Karpas-422 (cell line): Measurements from ENCODE around the gene GLIS1. TPM values are rescaled to one million over a fixed set of nuclear protein-coding genes. Genes with fewer than 3 reads are reported as not detected.
"Not testable (repeated sequence)": the region's sequence is repeated elsewhere in the genome, so short reads cannot be mapped to it uniquely, and the experiment has no call there.

ENCODE experiments used
- DNase-seq: peaks from one replicate; pipeline ENCODE4 v3.0.0-alpha.2; 2015
- H2AFZ ChIP-seq: fragments of 200-600 bp; sonication (generic); 2 replicates; pipeline ENCODE4 v1.6.1; 2014; ENCODE audit warnings: antibody characterized with exemption, low read length, mixed read lengths
- H3K27ac ChIP-seq: fragments of 200-600 bp; sonication (generic); 2 replicates; pipeline ENCODE4 v1.5.1; 2014; ENCODE audit warnings: mild to moderate bottlenecking, low read length, moderate library complexity
- H3K27me3 ChIP-seq: fragments of 200-600 bp; sonication (generic); 2 replicates; pipeline ENCODE4 v1.6.1; 2014; ENCODE audit warnings: low read length, mixed read lengths
- H3K36me3 ChIP-seq: fragments of 200-600 bp; sonication (generic); 2 replicates; pipeline ENCODE4 v1.6.1; 2014; ENCODE audit warnings: low read length, mixed read lengths; ENCODE audit not compliant: insufficient read depth
- H3K4me1 ChIP-seq: fragments of 200-600 bp; sonication (generic); 2 replicates; pipeline ENCODE4 v1.6.1; 2014; ENCODE audit warnings: mild to moderate bottlenecking, low read length, mixed read lengths
- H3K4me2 ChIP-seq: fragments of 200-600 bp; sonication (generic); 2 replicates; pipeline ENCODE4 v1.6.1; 2014; ENCODE audit warnings: low read length, low read depth, mild to moderate bottlenecking; ENCODE audit not compliant: poor library complexity, severe bottlenecking
- H3K4me3 ChIP-seq: fragments of 200-600 bp; sonication (generic); 2 replicates; pipeline ENCODE4 v1.5.1; 2014; ENCODE audit warnings: mild to moderate bottlenecking, antibody characterized with exemption, low read length, mixed read lengths
- H3K79me2 ChIP-seq: fragments of 200-600 bp; sonication (generic); 2 replicates; pipeline ENCODE4 v1.6.1; 2014; ENCODE audit warnings: mild to moderate bottlenecking, low read length, mixed read lengths
- H3K9ac ChIP-seq: fragments of 200-600 bp; sonication (generic); 2 replicates; pipeline ENCODE4 v1.6.0; 2014; ENCODE audit warnings: low read length
- H3K9me2 ChIP-seq: fragments of 200-600 bp; sonication (generic), shearing (Covaris generic); replicated peaks from 2 replicates; pipeline ENCODE4 v1.6.0; 2014; ENCODE audit warnings: mild to moderate bottlenecking, low read length, moderate library complexity; ENCODE audit not compliant: insufficient read depth
- H3K9me3 ChIP-seq: fragments of 300-700, 200-600 bp; sonication (generic); 2 replicates; pipeline ENCODE4 v1.6.1; 2014; ENCODE audit warnings: low read length, mixed read lengths
- H4K20me1 ChIP-seq: fragments of 200-600 bp; sonication (generic); 2 replicates; pipeline ENCODE4 v1.6.1; 2014; ENCODE audit warnings: mild to moderate bottlenecking, antibody characterized with exemption, low read length, low read depth; ENCODE audit not compliant: insufficient read depth
- total RNA-seq: library from RNA; depleted of rRNA; stranded (reverse); fragments of >200 nt; shearing (Covaris generic); gene quantifications from 2 replicates; pipeline ENCODE4 v1.2.3, GENCODE V29; 2014; ENCODE audit warnings: low replicate concordance

The GLIS1 gene
- total RNA-seq, 1 experiment from 2014 or later, result not detected

- peaks cover 54% of the 10 kb centered on the region; the same call in 1 of the 2 replicates for H3K36me3 ChIP-seq
- H2AFZ ChIP-seq, result no peak overlapping the region
- H3K9me3 ChIP-seq, result no peaks in the 10 kb centered on the region
- no peak overlapping the region for H3K4me3 ChIP-seq
- H3K9ac ChIP-seq, result no peak overlapping the region
- peaks cover 9% of the 10 kb centered on the region for H3K4me1 ChIP-seq
- 0 out of 2 replicates have a peak, but pooled peaks cover 3% of the 10 kb centered on the region for H3K79me2 ChIP-seq
- H3K9me2 ChIP-seq, result no peaks in the 10 kb centered on the region
- DNase-seq, result no peak
- H3K4me2 ChIP-seq, result no peak overlapping the region
- no peaks in the 10 kb centered on the region for H3K27me3 ChIP-seq
- no peak overlapping the region for H3K27ac ChIP-seq
- no peaks in the 10 kb centered on the region for H4K20me1 ChIP-seq
Measured at GRCh38 chr1:53766831-53767405, 28.0 kb upstream of the GLIS1 start.

GRCh38 chr1:53766194-53766742, 27.3 kb upstream of the GLIS1 start:
- no peak for DNase-seq
- Histone ChIP-seq H3K79me2 (0 out of 2 replicates have a peak, but pooled peaks cover 3% of the 10 kb centered on the region), H3K4me3 (no peak overlapping the region), H3K9me3 (no peaks in the 10 kb centered on the region), H3K4me1 (peaks cover 9% of the 10 kb centered on the region), H3K4me2 (no peak overlapping the region), H3K9me2 (no peaks in the 10 kb centered on the region), H2AFZ (no peak overlapping the region), H3K9ac (no peak overlapping the region), H3K36me3 (peaks cover 50% of the 10 kb centered on the region; the same call in 1 of the 2 replicates), H3K27me3 (no peaks in the 10 kb centered on the region), H3K27ac (no peak overlapping the region), H4K20me1 (no peaks in the 10 kb centered on the region)

- Histone ChIP-seq H2AFZ (no peak overlapping the region), H3K79me2 (0 out of 2 replicates have a peak, but pooled peaks cover 3% of the 10 kb centered on the region), H3K9ac (no peak overlapping the region), H3K9me3 (no peaks in the 10 kb centered on the region), H3K4me2 (no peak overlapping the region), H4K20me1 (no peaks in the 10 kb centered on the region), H3K9me2 (no peaks in the 10 kb centered on the region), H3K36me3 (peaks cover 44% of the 10 kb centered on the region; the same call in 1 of the 2 replicates), H3K27ac (no peak overlapping the region), H3K4me3 (no peak overlapping the region), H3K4me1 (peaks cover 9% of the 10 kb centered on the region), H3K27me3 (no peaks in the 10 kb centered on the region)
- DNase-seq, result no peak
Measured at GRCh38 chr1:53765657-53766056, 26.7 kb upstream of the GLIS1 start.

- Histone ChIP-seq H2AFZ (no peak overlapping the region), H3K27me3 (no peaks in the 10 kb centered on the region), H3K4me2 (no peak overlapping the region), H3K36me3 (peaks cover 34% of the 10 kb centered on the region; the same call in 1 of the 2 replicates), H3K9me2 (no peaks in the 10 kb centered on the region), H4K20me1 (no peaks in the 10 kb centered on the region), H3K4me1 (peaks cover 9% of the 10 kb centered on the region), H3K9me3 (no peaks in the 10 kb centered on the region), H3K9ac (no peak overlapping the region), H3K27ac (no peak overlapping the region), H3K79me2 (no peaks in the 10 kb centered on the region), H3K4me3 (no peak overlapping the region)
- no peak for DNase-seq
Measured at GRCh38 chr1:53763911-53764310, 24.9 kb upstream of the GLIS1 start.

GRCh38 chr1:53763461-53763860, 24.5 kb upstream of the GLIS1 start:
- no peak overlapping the region for H3K4me3 ChIP-seq
- no peaks in the 10 kb centered on the region for H3K79me2 ChIP-seq
- H3K4me1 ChIP-seq, result peaks cover 9% of the 10 kb centered on the region
- H3K9me3 ChIP-seq, result no peaks in the 10 kb centered on the region
- H3K9me2 ChIP-seq, result no peaks in the 10 kb centered on the region
- peaks cover 31% of the 10 kb centered on the region; the same call in 1 of the 2 replicates for H3K36me3 ChIP-seq
- no peak overlapping the region for H3K4me2 ChIP-seq
- no peak overlapping the region for H3K9ac ChIP-seq
- H2AFZ ChIP-seq, result no peak overlapping the region
- H3K27ac ChIP-seq, result no peak overlapping the region
- no peak for DNase-seq
- no peaks in the 10 kb centered on the region for H4K20me1 ChIP-seq
- no peaks in the 10 kb centered on the region for H3K27me3 ChIP-seq

GRCh38 chr1:53760497-53760896, 21.5 kb upstream of the GLIS1 start:
- H3K36me3 ChIP-seq, H2AFZ ChIP-seq, H3K27ac ChIP-seq, H3K9me3 ChIP-seq, H4K20me1 ChIP-seq, H3K27me3 ChIP-seq, H3K9me2 ChIP-seq, DNase-seq, H3K9ac ChIP-seq, H3K79me2 ChIP-seq, H3K4me1 ChIP-seq, H3K4me3 ChIP-seq, H3K4me2 ChIP-seq: not testable (repeated sequence)

GRCh38 chr1:53755874-53756273, 16.9 kb upstream of the GLIS1 start:
- H3K4me1 ChIP-seq, result no peaks in the 10 kb centered on the region
- H3K4me2 ChIP-seq, result no peak overlapping the region
- no peaks in the 10 kb centered on the region for H4K20me1 ChIP-seq
- H3K79me2 ChIP-seq, result no peaks in the 10 kb centered on the region
- H3K36me3 ChIP-seq, result no peaks in the 10 kb centered on the region
- H3K27me3 ChIP-seq, result no peaks in the 10 kb centered on the region
- H3K9me2 ChIP-seq, result no peaks in the 10 kb centered on the region
- no peaks in the 10 kb centered on the region for H3K9me3 ChIP-seq
- no peak for DNase-seq
- no peak overlapping the region for H3K4me3 ChIP-seq
- no peak overlapping the region for H2AFZ ChIP-seq
- no peak overlapping the region for H3K9ac ChIP-seq
- no peak overlapping the region for H3K27ac ChIP-seq

GRCh38 chr1:53754484-53755312, 15.7 kb upstream of the GLIS1 start:
- H3K27me3 ChIP-seq, result no peaks in the 10 kb centered on the region
- no peak overlapping the region for H2AFZ ChIP-seq
- H4K20me1 ChIP-seq, result no peaks in the 10 kb centered on the region
- no peaks in the 10 kb centered on the region for H3K9me3 ChIP-seq
- no peaks in the 10 kb centered on the region for H3K79me2 ChIP-seq
- no peak overlapping the region for H3K27ac ChIP-seq
- H3K36me3 ChIP-seq, result no peaks in the 10 kb centered on the region
- no peak overlapping the region for H3K9ac ChIP-seq
- H3K4me2 ChIP-seq, result no peak overlapping the region
- H3K4me1 ChIP-seq, result no peaks in the 10 kb centered on the region
- H3K9me2 ChIP-seq, result no peaks in the 10 kb centered on the region
- H3K4me3 ChIP-seq, result no peak overlapping the region
- peak; percentile 75 for DNase-seq
